Hematopoietic multipotent progenitor cell treated with erythropoietin and hydrocortisone succinate and interleukin-3 and kit ligand, for 8 days (in vitro differentiated cells): ENCODE data around the gene OR52E8.

Experiments
- DNase-seq: peaks from one replicate; pipeline ENCODE4 v3.0.0-alpha.2; 2015

Gene OR52E8

DNA sequence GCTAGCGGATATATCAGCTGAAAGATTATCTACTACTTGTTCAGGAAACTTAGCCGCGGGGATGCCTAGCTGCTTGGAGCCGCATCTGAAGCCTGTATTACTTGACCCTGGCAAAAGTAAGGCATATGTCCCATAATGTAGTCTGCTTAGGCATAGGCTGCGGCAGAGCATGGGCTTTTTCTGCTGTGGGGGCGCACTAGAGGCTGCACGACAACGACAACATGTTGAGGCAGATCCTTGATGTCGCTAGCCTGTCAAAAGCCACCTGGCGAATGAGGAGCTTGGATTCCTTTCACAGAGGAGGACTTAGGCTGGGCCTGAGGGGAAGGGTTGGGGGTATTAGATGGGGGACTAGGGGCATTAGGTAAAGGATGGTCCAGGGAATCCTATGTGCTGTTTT, 49.9 kb downstream of the OR52E8 start:
- DNase-seq = peak; percentile 32
